IPS-15b (cell line): Measurements from ENCODE around the gene IPO11.

Experiments
- H3K27me3 ChIP-seq: one replicate; pipeline ENCODE4 v1.6.1; 2013; ENCODE audit warnings: low read length; ENCODE audit not compliant: control insufficient read depth, insufficient read depth
- H3K36me3 ChIP-seq: one replicate; pipeline ENCODE4 v1.6.1; 2013; ENCODE audit warnings: low read length; ENCODE audit not compliant: control insufficient read depth, insufficient read depth
- H3K4me1 ChIP-seq: one replicate; pipeline ENCODE4 v1.6.1; 2013; ENCODE audit warnings: mild to moderate bottlenecking, low read length; ENCODE audit not compliant: control insufficient read depth, insufficient read depth
- H3K4me3 ChIP-seq: one replicate; pipeline ENCODE4 v1.5.1; 2013; ENCODE audit warnings: low read depth, low read length
- H3K9ac ChIP-seq: one replicate; pipeline ENCODE4 v1.6.1; 2013; ENCODE audit warnings: low read depth, mild to moderate bottlenecking, low read length
- H3K9me3 ChIP-seq: one replicate; pipeline ENCODE4 v1.6.1; 2013; ENCODE audit warnings: mild to moderate bottlenecking, low read length; ENCODE audit not compliant: control insufficient read depth, insufficient read depth

The IPO11 gene

DNA sequence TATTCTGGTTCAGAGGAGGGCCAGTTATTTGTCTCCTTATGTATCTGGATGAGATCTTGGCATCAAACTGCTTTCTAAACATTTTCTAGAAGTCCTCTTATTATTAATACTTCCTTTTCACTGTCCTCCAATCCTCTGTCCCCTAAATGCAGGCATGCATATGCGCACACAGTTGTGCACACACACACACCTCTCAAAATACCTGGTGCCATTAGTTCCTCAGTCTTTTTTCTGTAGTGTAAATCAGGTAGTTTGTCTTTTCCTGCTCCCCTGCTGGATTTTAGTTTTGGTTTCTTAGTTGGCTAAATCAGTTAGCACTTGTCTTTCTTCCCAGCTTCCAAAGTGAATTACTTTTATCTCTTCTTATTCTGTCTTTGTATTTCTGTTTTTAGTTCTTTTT, 110.2 kb downstream of the IPO11 start:
- H3K9ac ChIP-seq = no peak overlapping the region
- H3K36me3 ChIP-seq = no peaks in the 10 kb centered on the region
- H3K9me3 ChIP-seq = no peaks in the 10 kb centered on the region
- H3K27me3 ChIP-seq = no peaks in the 10 kb centered on the region
- H3K4me1 ChIP-seq = peaks cover 8% of the 10 kb centered on the region
- no peak overlapping the region for H3K4me3 ChIP-seq

GRCh38 chr5:62533597-62533996, 121.0 kb downstream of the IPO11 start:
- no peak overlapping the region for H3K9ac ChIP-seq
- H3K27me3 ChIP-seq = no peaks in the 10 kb centered on the region
- H3K36me3 ChIP-seq = peaks cover 4% of the 10 kb centered on the region
- H3K9me3 ChIP-seq = no peaks in the 10 kb centered on the region
- H3K4me3 ChIP-seq = no peak overlapping the region
- H3K4me1 ChIP-seq = no peaks in the 10 kb centered on the region

DNA sequence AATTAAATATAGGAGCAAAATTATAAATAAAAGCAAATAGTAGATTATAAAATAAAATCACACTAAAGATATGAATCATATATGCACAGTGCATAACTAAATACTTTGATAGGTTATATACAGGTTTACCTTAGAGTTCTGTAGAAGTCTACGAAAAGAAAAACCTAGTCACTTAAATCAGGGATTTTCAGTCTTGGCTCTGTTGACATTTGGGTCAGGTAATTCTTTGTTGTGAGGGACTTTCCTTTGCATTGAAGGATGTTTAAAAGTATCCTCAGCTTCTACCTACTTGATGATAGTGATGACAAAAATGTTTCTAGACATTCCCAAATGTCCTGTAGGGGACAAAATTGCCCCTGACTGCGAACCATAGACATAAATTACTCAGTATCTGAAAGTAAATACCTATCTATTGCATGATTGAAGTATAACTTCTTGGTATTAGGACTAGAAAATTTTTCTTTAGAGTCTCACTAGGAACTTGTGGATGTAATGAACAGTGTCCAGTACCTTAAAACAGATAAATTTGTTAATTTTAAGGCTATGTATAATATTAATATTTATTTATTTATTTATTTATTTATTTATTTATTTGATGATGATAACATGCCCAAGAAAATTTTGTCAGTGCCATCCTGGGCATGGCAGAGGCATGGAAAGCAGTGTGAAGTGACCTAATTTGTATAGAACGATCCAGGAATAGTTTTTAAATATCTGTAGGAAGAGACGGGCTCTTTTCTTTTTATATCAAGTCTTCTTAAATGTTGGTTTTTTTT, 122.1 kb downstream of the IPO11 start:
- Histone ChIP-seq H3K36me3 (peaks cover 4% of the 10 kb centered on the region), H3K4me1 (no peaks in the 10 kb centered on the region), H3K4me3 (no peak overlapping the region), H3K9ac (no peak overlapping the region), H3K27me3 (no peaks in the 10 kb centered on the region), H3K9me3 (no peaks in the 10 kb centered on the region)

GRCh38 chr5:62536232-62536631, 123.7 kb downstream of the IPO11 start:
- H3K9ac ChIP-seq = no peak overlapping the region
- H3K27me3 ChIP-seq = no peaks in the 10 kb centered on the region
- no peak overlapping the region for H3K4me3 ChIP-seq
- H3K4me1 ChIP-seq = no peaks in the 10 kb centered on the region
- no peaks in the 10 kb centered on the region for H3K9me3 ChIP-seq
- H3K36me3 ChIP-seq = peaks cover under 1% of the 10 kb centered on the region

- H3K4me3 ChIP-seq = no peak overlapping the region
- H3K36me3 ChIP-seq = no peaks in the 10 kb centered on the region
- no peaks in the 10 kb centered on the region for H3K9me3 ChIP-seq
- no peaks in the 10 kb centered on the region for H3K27me3 ChIP-seq
- H3K9ac ChIP-seq = no peak overlapping the region
- H3K4me1 ChIP-seq = no peaks in the 10 kb centered on the region
Measured at GRCh38 chr5:62536783-62537182, 124.2 kb downstream of the IPO11 start.

GRCh38 chr5:62538017-62538942, 125.7 kb downstream of the IPO11 start:
- H3K36me3 ChIP-seq = no peaks in the 10 kb centered on the region
- no peak overlapping the region for H3K9ac ChIP-seq
- no peaks in the 10 kb centered on the region for H3K27me3 ChIP-seq
- no peak overlapping the region for H3K4me3 ChIP-seq
- no peaks in the 10 kb centered on the region for H3K4me1 ChIP-seq
- H3K9me3 ChIP-seq = no peaks in the 10 kb centered on the region

GRCh38 chr5:62542720-62543119, 130.2 kb downstream of the IPO11 start:
- no peak overlapping the region for H3K4me3 ChIP-seq
- H3K27me3 ChIP-seq = no peaks in the 10 kb centered on the region
- H3K36me3 ChIP-seq = no peaks in the 10 kb centered on the region
- H3K9ac ChIP-seq = no peak overlapping the region
- no peaks in the 10 kb centered on the region for H3K4me1 ChIP-seq
- H3K9me3 ChIP-seq = no peaks in the 10 kb centered on the region

- H3K9me3 ChIP-seq = no peaks in the 10 kb centered on the region
- no peaks in the 10 kb centered on the region for H3K27me3 ChIP-seq
- H3K9ac ChIP-seq = no peak overlapping the region
- no peak overlapping the region for H3K4me3 ChIP-seq
- no peaks in the 10 kb centered on the region for H3K4me1 ChIP-seq
- H3K36me3 ChIP-seq = no peaks in the 10 kb centered on the region
Measured at GRCh38 chr5:62547945-62548630, 135.5 kb downstream of the IPO11 start.

DNA sequence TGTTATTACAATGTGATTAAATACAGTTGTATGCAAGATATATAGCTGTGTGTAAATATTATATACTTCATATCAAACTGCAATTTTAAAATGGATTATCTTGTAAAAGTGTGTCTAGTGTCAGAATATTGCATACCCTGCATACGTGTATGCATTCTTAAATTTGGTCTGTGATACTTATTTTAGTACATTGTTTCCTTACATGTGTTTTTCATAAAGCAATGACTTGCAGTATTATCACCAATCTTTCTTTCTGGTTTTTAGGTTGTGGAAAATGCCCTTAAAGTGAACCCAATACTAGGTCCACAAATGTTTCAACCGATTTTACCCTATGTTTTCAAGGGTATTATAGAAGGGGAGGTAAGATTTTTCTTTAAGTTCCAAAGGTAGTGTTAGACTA, 137.5 kb downstream of the IPO11 start:
- H3K4me3 ChIP-seq = no peak overlapping the region
- no peaks in the 10 kb centered on the region for H3K36me3 ChIP-seq
- no peaks in the 10 kb centered on the region for H3K9me3 ChIP-seq
- H3K9ac ChIP-seq = no peak overlapping the region
- H3K27me3 ChIP-seq = no peaks in the 10 kb centered on the region
- no peaks in the 10 kb centered on the region for H3K4me1 ChIP-seq

DNA sequence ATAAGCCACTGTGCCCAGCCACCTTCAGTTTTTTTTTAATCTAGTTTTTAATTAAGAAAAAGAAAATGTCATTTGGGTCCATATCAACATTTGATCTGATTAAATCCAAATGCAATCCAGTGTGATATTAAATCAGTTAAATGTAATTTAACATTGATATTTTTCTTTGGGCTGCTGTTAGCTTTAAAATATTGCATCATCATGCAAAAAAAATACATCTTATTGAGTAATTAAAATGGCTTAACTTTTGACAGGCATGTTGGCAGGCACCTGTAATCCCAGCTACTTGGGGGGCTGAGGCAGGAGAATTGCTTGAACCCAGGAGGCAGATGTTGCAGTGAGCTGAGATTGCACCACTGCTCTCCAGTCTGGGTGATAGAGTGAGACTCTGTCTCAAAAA, 143.4 kb downstream of the IPO11 start:
- Histone ChIP-seq H3K4me3 (no peak overlapping the region), H3K9ac (no peak overlapping the region), H3K27me3 (no peaks in the 10 kb centered on the region), H3K9me3 (no peaks in the 10 kb centered on the region), H3K36me3 (no peaks in the 10 kb centered on the region), H3K4me1 (no peaks in the 10 kb centered on the region)

DNA sequence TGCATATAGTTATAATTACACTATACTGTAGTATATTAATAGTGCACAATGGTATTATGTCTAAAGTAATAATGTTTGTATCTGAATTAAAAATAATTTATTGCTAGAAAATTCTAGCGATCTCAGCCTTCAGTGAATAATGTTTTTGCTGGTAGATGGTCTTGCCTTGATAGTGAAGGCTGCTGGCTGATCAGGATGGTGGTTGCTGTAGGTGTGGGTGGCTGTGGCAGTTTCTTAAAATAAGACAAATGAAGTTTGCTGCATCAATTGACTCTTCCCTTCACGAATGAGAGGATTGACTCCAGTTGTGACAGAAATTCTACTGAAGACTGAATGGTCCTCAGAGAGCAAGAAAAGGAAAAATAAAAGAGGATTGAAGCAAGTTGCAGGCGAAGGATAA, 146.4 kb downstream of the IPO11 start:
- Histone ChIP-seq H3K9me3 (no peaks in the 10 kb centered on the region), H3K9ac (no peak overlapping the region), H3K4me1 (no peaks in the 10 kb centered on the region), H3K4me3 (no peak overlapping the region), H3K27me3 (no peaks in the 10 kb centered on the region), H3K36me3 (no peaks in the 10 kb centered on the region)
